VCaP (cell line): ENCODE measurements around the gene TOR1AIP2.
"Not testable (repeated sequence)": the region's sequence is repeated elsewhere in the genome, so short reads cannot be mapped to it uniquely, and the experiment has no call there.

ENCODE experiments used
- H3K27ac ChIP-seq: fragments of 450-650 bp; 2 replicates; pipeline ENCODE4 v1.5.1; 2017
- CTCF ChIP-seq: fragments of 450-650 bp; conservative IDR thresholded peaks from 2 replicates; pipeline ENCODE4 v1.5.1; 2017; ENCODE audit warnings: mild to moderate bottlenecking, moderate library complexity

The TOR1AIP2 gene

GRCh38 chr1:179865377-179865776, 12.2 kb downstream of the TOR1AIP2 start:
- no peak overlapping the region for H3K27ac ChIP-seq
- TF ChIP-seq CTCF: no peak

- no peak for TF ChIP-seq CTCF
- H3K27ac ChIP-seq: no peak overlapping the region
Measured at GRCh38 chr1:179860652-179861051, 17.0 kb downstream of the TOR1AIP2 start.

GRCh38 chr1:179857009-179857408, 20.6 kb downstream of the TOR1AIP2 start:
- no peak overlapping the region for H3K27ac ChIP-seq
- no peak for TF ChIP-seq CTCF

GRCh38 chr1:179856296-179856695, 21.3 kb downstream of the TOR1AIP2 start:
- H3K27ac ChIP-seq: no peak overlapping the region

GRCh38 chr1:179855831-179856230, 21.8 kb downstream of the TOR1AIP2 start:
- not testable (repeated sequence) for H3K27ac ChIP-seq

More at GRCh38 chr1:179856296-179856695, 21.3 kb downstream of the TOR1AIP2 start:
- no peak for TF ChIP-seq CTCF

- no peak for TF ChIP-seq CTCF
- no peak overlapping the region for H3K27ac ChIP-seq
Measured at GRCh38 chr1:179853102-179853501, 24.5 kb downstream of the TOR1AIP2 start.

- TF ChIP-seq CTCF: no peak
- H3K27ac ChIP-seq: no peak overlapping the region
Measured at GRCh38 chr1:179848233-179848632, 29.4 kb downstream of the TOR1AIP2 start.

GRCh38 chr1:179840107-179840506, 37.5 kb downstream of the TOR1AIP2 start:
- TF ChIP-seq CTCF: no peak

GRCh38 chr1:179836686-179837445, 40.7 kb downstream of the TOR1AIP2 start:
- H3K27ac ChIP-seq: peak overlapping the region; percentile 94; the same call in 1 of the 2 replicates

More at GRCh38 chr1:179840107-179840506, 37.5 kb downstream of the TOR1AIP2 start:
- peak overlapping the region; percentile 94 for H3K27ac ChIP-seq
